Kidney epithelial cell (primary cell): ENCODE results near the gene ME3. TPM values are rescaled to one million over a fixed set of nuclear protein-coding genes. Genes with fewer than 3 reads are reported as not detected.
"Not testable (repeated sequence)": the region's sequence is repeated elsewhere in the genome, so short reads cannot be mapped to it uniquely, and the experiment has no call there.

Source experiments
- DNase-seq: peaks from one replicate; pipeline ENCODE4 v3.0.0-alpha.2; 2010; ENCODE audit warnings: low read depth
- H3K27me3 ChIP-seq: 2 replicates; pipeline ENCODE4 v1.6.0; 2011; ENCODE audit warnings: low read length; ENCODE audit not compliant: control insufficient read depth, insufficient read depth
- H3K36me3 ChIP-seq: 2 replicates; pipeline ENCODE4 v1.5.1; 2011; ENCODE audit warnings: low read length; ENCODE audit not compliant: control insufficient read depth, insufficient read depth
- H3K4me3 ChIP-seq: 2 replicates; pipeline ENCODE4 v1.5.1; 2011; ENCODE audit warnings: low read depth, mild to moderate bottlenecking, control low read depth, low read length
- CTCF ChIP-seq: IDR thresholded peaks from 2 replicates; pipeline ENCODE4 v1.5.1; 2011; ENCODE audit warnings: mild to moderate bottlenecking, moderate library complexity, low read length, control low read depth, inconsistent platforms; ENCODE audit not compliant: insufficient read depth, poor library complexity, severe bottlenecking
- total RNA-seq: library from RNA; depleted of rRNA; stranded (reverse); fragments of >200 nt; gene quantifications from 2 replicates; pipeline ENCODE4 v1.2.3, GENCODE V29; 2015

Gene ME3
- total RNA-seq, 1 donor from 2014 or later, result 35.7 TPM

- Histone ChIP-seq H3K27me3 (no peaks in the 10 kb centered on the region), H3K4me3 (no peak overlapping the region), H3K36me3 (no peaks in the 10 kb centered on the region)
- DNase-seq, result no peak
- no peak for TF ChIP-seq CTCF
Measured at GRCh38 chr11:86548271-86548917, 124.0 kb downstream of the ME3 start.

GRCh38 chr11:86547727-86548126 lies 124.7 kb downstream of the ME3 start:
- Histone ChIP-seq H3K36me3 (no peaks in the 10 kb centered on the region), H3K27me3 (no peaks in the 10 kb centered on the region), H3K4me3 (no peak overlapping the region)
- no peak for TF ChIP-seq CTCF
- no peak for DNase-seq

GRCh38 chr11:86541299-86541698 lies 131.1 kb downstream of the ME3 start:
- H3K4me3 ChIP-seq, H3K36me3 ChIP-seq, H3K27me3 ChIP-seq, DNase-seq: not testable (repeated sequence)

- no peak for DNase-seq
- H3K27me3 ChIP-seq, result no peaks in the 10 kb centered on the region
- no peaks in the 10 kb centered on the region for H3K36me3 ChIP-seq
- H3K4me3 ChIP-seq, result no peak overlapping the region
- no peak for TF ChIP-seq CTCF
Measured at GRCh38 chr11:86538223-86538548, 134.2 kb downstream of the ME3 start.

- no peak for TF ChIP-seq CTCF
- DNase-seq, result no peak
- Histone ChIP-seq H3K27me3 (no peaks in the 10 kb centered on the region), H3K4me3 (no peak overlapping the region), H3K36me3 (no peaks in the 10 kb centered on the region)
Measured at GRCh38 chr11:86537541-86538222, 134.7 kb downstream of the ME3 start.

GRCh38 chr11:86535773-86536172 lies 136.6 kb downstream of the ME3 start:
- Histone ChIP-seq H3K4me3 (no peak overlapping the region), H3K36me3 (no peaks in the 10 kb centered on the region), H3K27me3 (no peaks in the 10 kb centered on the region)
- DNase-seq, result no peak
- TF ChIP-seq CTCF, result no peak
